IMR-90 (cell line): Measurements from ENCODE around the gene SLC49A4.

Experiments
- BHLHE40 ChIP-seq: fragments of 150-350 bp; IDR thresholded peaks from 2 replicates; pipeline ENCODE4 v1.6.1; 2016; ENCODE audit warnings: mild to moderate bottlenecking, low read depth, low read length
- CTCF ChIP-seq: conservative IDR thresholded peaks from 2 replicates; pipeline ENCODE4 v1.5.1; 2012; ENCODE audit warnings: mild to moderate bottlenecking, low read depth, low read length, improper control_type of control experiment
- FOS ChIP-seq: fragments of 150-350 bp; IDR thresholded peaks from 2 replicates; pipeline ENCODE4 v1.6.1; 2016; ENCODE audit warnings: low read depth, low read length
- MAFK ChIP-seq: IDR thresholded peaks from 2 replicates; pipeline ENCODE4 v1.6.1; 2012; ENCODE audit warnings: low read depth, low read length, improper control_type of control experiment
- POLR2A ChIP-seq: IDR thresholded peaks from 2 replicates; pipeline ENCODE4 v1.6.1; 2012; ENCODE audit warnings: mild to moderate bottlenecking, low read depth, low read length
- RAD21 ChIP-seq: IDR thresholded peaks from 2 replicates; pipeline ENCODE4 v1.6.1; 2012; ENCODE audit warnings: low read length, improper control_type of control experiment
- RFX5 ChIP-seq: IDR thresholded peaks from 2 replicates; pipeline ENCODE4 v1.8.0; 2012; ENCODE audit warnings: low read depth, mild to moderate bottlenecking, low read length, moderate library complexity
- SMC3 ChIP-seq: fragments of 150-350 bp; IDR thresholded peaks from 2 replicates; pipeline ENCODE4 v1.6.1; 2016; ENCODE audit warnings: low read depth, mild to moderate bottlenecking, antibody characterized with exemption, low read length, moderate library complexity
- USF2 ChIP-seq: fragments of 150-350 bp; IDR thresholded peaks from 2 replicates; pipeline ENCODE4 v1.6.1; 2017; ENCODE audit warnings: mild to moderate bottlenecking, antibody characterized with exemption, low read length, low read depth

GRCh38 chr3:122785231-122785630 lies 9.6 kb upstream of the SLC49A4 start:
- no peak for TF ChIP-seq CTCF
- no peak for TF ChIP-seq POLR2A
- no peak for TF ChIP-seq SMC3
- TF ChIP-seq MAFK = no peak
- no peak for TF ChIP-seq USF2
- no peak for TF ChIP-seq BHLHE40
- TF ChIP-seq FOS = no peak
- no peak for TF ChIP-seq RFX5
- no peak for TF ChIP-seq RAD21
